WERI-Rb-1 (cell line): ENCODE data around the gene CDK6.

Source experiments
- DNase-seq: peaks from one replicate; pipeline ENCODE4 v3.0.0-alpha.2; 2020
- H3K27ac ChIP-seq: fragments of 250-450 bp; sonication (Bioruptor Pico); 2 replicates; pipeline ENCODE4 v1.5.1; 2020; ENCODE audit warnings: mild to moderate bottlenecking, moderate library complexity
- H3K27me3 ChIP-seq: fragments of 250-450 bp; sonication (Bioruptor Pico); 2 replicates; pipeline ENCODE4 v1.5.1; 2021; ENCODE audit warnings: mild to moderate bottlenecking, low read depth, moderate library complexity; ENCODE audit not compliant: insufficient read depth, severe bottlenecking
- H3K36me3 ChIP-seq: fragments of 250-450 bp; sonication (Bioruptor Pico); 2 replicates; pipeline ENCODE4 v1.5.1; 2020; ENCODE audit warnings: mild to moderate bottlenecking, moderate library complexity
- H3K4me3 ChIP-seq: 2 replicates; pipeline ENCODE4 v1.5.1; 2011; ENCODE audit warnings: low read depth, mild to moderate bottlenecking, control low read depth, low read length
- H3K9me3 ChIP-seq: fragments of 250-450 bp; sonication (Bioruptor Pico); 2 replicates; pipeline ENCODE4 v1.5.1; 2021; ENCODE audit warnings: mild to moderate bottlenecking, moderate library complexity; ENCODE audit not compliant: severe bottlenecking
- TF ChIP-seq, protein P1 (sequence below): IDR thresholded peaks from 2 replicates; pipeline ENCODE4 v1.5.1; 2011; ENCODE audit warnings: low read depth, mild to moderate bottlenecking, control low read depth, inconsistent platforms, low read length

The CDK6 gene

DNA sequence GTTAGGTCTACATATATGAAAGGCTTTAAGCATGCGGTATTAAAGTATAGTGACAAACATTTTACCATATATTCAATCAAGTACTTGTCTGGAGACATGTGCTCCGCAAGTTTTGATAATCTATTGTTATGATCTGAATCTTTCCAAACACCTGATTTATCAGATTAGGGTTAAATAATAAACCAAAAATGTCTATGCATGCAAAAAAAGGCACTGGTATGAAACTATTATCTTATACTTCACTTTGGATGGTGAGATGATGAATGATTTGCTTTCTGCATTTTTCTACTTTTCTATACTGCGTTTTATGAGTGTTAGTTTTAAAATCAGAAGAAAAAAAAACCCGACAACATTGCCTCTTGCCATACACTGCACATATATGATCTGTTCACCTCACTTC is 208.4 kb downstream of the CDK6 start:
- Histone ChIP-seq H3K4me3 (no peak overlapping the region), H3K36me3 (no peaks in the 10 kb centered on the region), H3K27me3 (no peaks in the 10 kb centered on the region), H3K9me3 (peaks cover 7% of the 10 kb centered on the region), H3K27ac (no peak overlapping the region)
- TF ChIP-seq, protein P1, sequence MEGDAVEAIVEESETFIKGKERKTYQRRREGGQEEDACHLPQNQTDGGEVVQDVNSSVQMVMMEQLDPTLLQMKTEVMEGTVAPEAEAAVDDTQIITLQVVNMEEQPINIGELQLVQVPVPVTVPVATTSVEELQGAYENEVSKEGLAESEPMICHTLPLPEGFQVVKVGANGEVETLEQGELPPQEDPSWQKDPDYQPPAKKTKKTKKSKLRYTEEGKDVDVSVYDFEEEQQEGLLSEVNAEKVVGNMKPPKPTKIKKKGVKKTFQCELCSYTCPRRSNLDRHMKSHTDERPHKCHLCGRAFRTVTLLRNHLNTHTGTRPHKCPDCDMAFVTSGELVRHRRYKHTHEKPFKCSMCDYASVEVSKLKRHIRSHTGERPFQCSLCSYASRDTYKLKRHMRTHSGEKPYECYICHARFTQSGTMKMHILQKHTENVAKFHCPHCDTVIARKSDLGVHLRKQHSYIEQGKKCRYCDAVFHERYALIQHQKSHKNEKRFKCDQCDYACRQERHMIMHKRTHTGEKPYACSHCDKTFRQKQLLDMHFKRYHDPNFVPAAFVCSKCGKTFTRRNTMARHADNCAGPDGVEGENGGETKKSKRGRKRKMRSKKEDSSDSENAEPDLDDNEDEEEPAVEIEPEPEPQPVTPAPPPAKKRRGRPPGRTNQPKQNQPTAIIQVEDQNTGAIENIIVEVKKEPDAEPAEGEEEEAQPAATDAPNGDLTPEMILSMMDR = no peak
- no peak for DNase-seq

DNA sequence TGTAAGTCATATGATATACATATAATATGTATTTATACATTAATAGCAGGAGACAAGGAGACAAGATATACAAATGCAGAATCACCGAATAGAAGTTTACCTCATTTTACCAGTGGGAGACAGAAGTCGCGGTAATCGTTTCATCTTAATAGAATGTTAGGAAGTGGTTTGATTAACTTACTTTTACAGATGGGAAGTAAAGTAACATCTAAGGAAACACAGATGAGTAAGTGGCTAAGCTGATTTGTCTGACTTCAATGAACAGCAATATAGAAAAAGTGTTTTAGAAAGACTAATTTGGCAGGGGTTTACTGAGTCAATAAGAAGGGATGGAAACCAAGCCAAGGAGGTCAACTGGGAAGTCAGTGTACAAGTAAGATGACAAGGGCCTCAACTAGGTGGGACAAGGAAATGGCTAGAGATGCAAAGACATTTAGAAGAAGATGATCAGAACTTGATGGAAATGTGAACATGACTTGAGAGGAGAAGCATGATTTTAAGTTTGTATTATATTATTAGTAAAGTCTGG is 210.0 kb downstream of the CDK6 start:
- no peak overlapping the region for H3K4me3 ChIP-seq
- H3K36me3 ChIP-seq = no peaks in the 10 kb centered on the region
- H3K27me3 ChIP-seq = no peaks in the 10 kb centered on the region
- DNase-seq = no peak
- H3K27ac ChIP-seq = no peak overlapping the region
- TF ChIP-seq, protein P1 = no peak
- H3K9me3 ChIP-seq = peaks cover 7% of the 10 kb centered on the region

DNA sequence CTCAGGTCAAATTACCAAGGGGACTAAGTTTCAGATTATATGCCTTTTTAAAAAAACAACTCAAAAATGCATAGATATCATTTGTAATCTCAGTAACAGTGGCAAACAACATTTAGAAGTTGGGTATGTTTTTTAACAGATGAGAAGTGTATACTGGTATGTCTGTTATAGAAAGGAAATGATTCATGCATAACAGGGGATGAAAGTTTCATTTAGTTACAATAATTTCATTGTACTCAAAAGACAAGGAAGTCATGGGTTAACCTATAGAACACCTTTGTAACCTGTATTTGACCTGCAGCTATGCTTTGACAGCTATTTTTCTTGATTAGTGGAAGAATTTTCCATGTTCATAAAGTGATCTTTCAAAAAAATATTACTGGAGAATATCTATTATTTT is 210.8 kb downstream of the CDK6 start:
- H3K4me3 ChIP-seq = no peak overlapping the region
- H3K36me3 ChIP-seq = no peaks in the 10 kb centered on the region
- H3K27me3 ChIP-seq = no peaks in the 10 kb centered on the region
- no peak for DNase-seq
- H3K27ac ChIP-seq = no peak overlapping the region
- peaks cover 7% of the 10 kb centered on the region for H3K9me3 ChIP-seq
- TF ChIP-seq, protein P1 = no peak

DNA sequence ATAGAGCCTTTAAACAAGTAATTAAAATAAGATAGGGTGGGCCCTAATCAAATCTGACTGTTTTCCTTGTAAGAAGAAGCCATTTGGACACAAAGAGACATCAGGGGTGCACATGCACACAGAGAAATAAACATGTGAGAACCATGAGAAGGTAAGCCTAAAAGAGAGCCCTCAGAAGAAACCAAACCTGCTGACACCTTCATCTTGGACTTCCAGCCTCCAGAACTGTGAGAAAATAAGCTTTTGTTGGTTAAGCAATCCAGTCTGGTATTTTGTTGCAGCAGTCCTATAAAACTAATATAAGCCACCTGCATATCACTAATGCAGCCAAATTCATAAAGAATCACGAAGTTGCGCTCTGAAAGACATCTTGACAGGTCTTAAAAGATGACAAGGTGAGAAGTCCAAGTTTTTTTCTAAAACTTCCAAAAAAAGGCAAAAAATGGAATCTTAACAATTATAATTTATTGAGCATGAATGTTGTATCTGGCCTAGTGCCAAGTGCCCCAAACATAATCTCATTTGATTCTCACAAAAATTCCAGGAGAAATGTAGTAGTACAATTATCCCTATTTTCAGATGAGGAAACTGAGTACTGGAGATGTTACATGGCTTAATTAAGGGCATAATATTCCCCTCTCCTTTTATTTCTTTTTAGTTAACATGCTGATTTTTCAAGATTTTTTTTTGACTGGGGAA is 211.9 kb downstream of the CDK6 start:
- no peaks in the 10 kb centered on the region for H3K9me3 ChIP-seq
- TF ChIP-seq, protein P1 = no peak
- H3K27ac ChIP-seq = no peak overlapping the region
- H3K4me3 ChIP-seq = no peak overlapping the region
- DNase-seq = no peak
- H3K27me3 ChIP-seq = no peaks in the 10 kb centered on the region
- H3K36me3 ChIP-seq = no peaks in the 10 kb centered on the region

DNA sequence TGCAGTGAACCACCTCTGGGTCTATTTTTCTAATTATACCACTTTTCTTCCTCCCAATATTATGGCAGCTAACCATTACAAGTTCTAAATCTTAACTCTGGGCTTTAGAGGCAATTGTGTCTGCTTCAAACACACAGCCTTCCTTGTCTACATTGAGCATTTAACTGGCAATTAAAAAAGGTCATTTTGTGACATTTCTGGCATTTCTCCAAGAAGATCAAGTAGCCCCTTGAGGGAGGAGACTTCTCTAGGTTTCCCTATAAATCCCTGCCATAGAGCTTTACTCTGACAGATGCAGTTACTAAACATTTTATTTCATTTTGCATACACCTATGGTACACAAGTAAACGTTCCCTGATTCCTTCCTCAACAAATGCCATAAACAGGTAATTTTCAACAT is 212.8 kb downstream of the CDK6 start:
- Histone ChIP-seq H3K9me3 (no peaks in the 10 kb centered on the region), H3K36me3 (no peaks in the 10 kb centered on the region)

More for the DNA sequence above, 212.8 kb downstream of the CDK6 start:
- no peak for DNase-seq
- TF ChIP-seq, protein P1 = no peak
- Histone ChIP-seq H3K27ac (no peak overlapping the region), H3K4me3 (no peak overlapping the region), H3K27me3 (no peaks in the 10 kb centered on the region)
